ENCODE measurements around the gene WWOX.

The WWOX gene

GRCh38 chr16:78998879-78999278 is 899.4 kb downstream of the WWOX start:
- FAIRE-seq (no peak), DNase-seq (ENCODE audit: insufficient read length, low spot score) (no peak)
- TF ChIP-seq SPI1 (IDR thresholded peaks at IDR 0.05; ENCODE audit: low read depth, low read length) (no peak), POU2F2 (IDR thresholded peaks at IDR 0.05; ENCODE audit: low read depth, low read length) (no peak), PAX5 (IDR thresholded peaks at IDR 0.05; ENCODE audit: insufficient read depth, low read length, severe bottlenecking) (no peak), TAF1 (IDR thresholded peaks at IDR 0.05; ENCODE audit: low read depth, low read length) (no peak), POLR2A (IDR thresholded peaks at IDR 0.05; ENCODE audit: low read depth, low read length) (no peak), POLR2AphosphoS5 (IDR thresholded peaks at IDR 0.05; ENCODE audit: low read depth, low read length) (no peak)

DNA sequence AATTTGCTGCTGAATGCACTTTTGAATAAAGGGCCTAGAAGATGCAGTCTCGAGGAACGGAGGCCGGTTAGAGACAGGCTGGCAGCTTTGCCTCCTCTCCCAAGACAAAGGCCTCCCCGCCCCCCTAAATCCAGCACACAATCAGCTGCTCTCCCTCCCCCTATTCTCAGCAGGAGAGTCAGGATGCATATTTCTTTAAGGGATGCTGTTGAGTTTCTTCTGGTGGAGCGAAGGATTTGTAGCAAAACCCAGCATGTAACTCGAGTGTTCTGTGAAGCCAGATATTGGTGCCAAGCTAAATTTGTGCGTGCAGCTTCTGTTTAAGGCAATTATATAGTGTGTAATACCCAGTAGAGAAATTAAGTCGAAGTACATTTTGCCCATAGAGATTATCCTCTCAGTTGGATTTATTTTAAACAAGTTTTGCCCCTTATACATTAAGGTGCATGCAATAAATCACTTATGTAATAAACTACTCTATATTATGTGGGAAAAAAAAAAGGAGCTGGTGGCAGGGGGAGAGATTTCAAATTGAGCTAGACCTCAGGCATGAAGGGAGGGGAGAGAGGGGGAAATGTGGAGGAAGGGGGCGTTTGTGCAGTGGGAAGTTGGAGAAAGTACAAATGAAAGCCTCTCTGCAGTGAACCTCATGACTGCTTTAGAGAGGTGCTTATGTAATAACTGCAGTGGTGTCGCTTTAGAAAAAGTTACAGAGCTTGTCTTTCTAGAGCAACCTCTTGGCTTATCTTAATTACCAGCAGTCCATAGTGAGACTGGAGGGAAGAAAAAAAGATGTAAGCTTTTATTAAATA is 901.9 kb downstream of the WWOX start:
- TF ChIP-seq POLR2AphosphoS5 (IDR thresholded peaks at IDR 0.05; ENCODE audit: low read depth, low read length) (no peak), POLR2A (IDR thresholded peaks at IDR 0.05; ENCODE audit: low read depth, low read length) (no peak), POU2F2 (IDR thresholded peaks at IDR 0.05; ENCODE audit: low read depth, low read length) (no peak), TAF1 (IDR thresholded peaks at IDR 0.05; ENCODE audit: low read depth, low read length) (no peak), SPI1 (IDR thresholded peaks at IDR 0.05; ENCODE audit: low read depth, low read length) (no peak), PAX5 (IDR thresholded peaks at IDR 0.05; ENCODE audit: insufficient read depth, low read length, severe bottlenecking) (no peak)
- FAIRE-seq: no peak
- DNase-seq (ENCODE audit: insufficient read length, low spot score): no peak

DNA sequence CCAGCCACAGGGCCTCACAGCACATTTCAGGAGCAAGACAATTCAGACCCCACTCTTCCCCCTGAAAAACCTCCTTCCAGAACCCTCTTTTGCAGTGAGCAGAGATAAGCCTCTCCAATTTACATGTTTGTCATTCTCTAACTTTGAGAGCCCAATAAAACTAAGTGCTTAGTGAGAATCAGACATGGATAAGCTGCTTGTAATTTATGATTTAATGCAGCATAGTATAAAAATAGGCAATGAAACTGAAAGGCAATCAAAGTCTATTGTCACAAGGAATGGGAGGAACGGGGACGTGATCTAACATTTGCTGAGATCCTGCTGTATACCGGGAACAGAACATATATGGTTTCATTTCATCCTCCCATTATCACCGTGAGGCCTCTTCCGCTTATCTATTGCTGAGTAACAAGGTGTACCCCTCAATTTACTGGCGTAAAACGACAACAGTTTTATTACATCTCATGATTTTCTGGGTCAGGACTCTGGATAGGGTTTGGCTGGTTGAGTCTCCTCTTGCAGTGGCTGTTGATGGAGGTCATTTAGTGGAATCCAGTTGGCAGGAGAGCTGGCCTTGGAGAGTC is 903.7 kb downstream of the WWOX start:
- FAIRE-seq: no peak
- DNase-seq (ENCODE audit: insufficient read length, low spot score): no peak
- no peak for TF ChIP-seq SPI1 (IDR thresholded peaks at IDR 0.05; ENCODE audit: low read depth, low read length)
- TF ChIP-seq POLR2AphosphoS5 (IDR thresholded peaks at IDR 0.05; ENCODE audit: low read depth, low read length): no peak
- no peak for TF ChIP-seq TAF1 (IDR thresholded peaks at IDR 0.05; ENCODE audit: low read depth, low read length)
- TF ChIP-seq POU2F2 (IDR thresholded peaks at IDR 0.05; ENCODE audit: low read depth, low read length): no peak
- no peak for TF ChIP-seq PAX5 (IDR thresholded peaks at IDR 0.05; ENCODE audit: insufficient read depth, low read length, severe bottlenecking)
- no peak for TF ChIP-seq POLR2A (IDR thresholded peaks at IDR 0.05; ENCODE audit: low read depth, low read length)

- DNase-seq (ENCODE audit: insufficient read length, low spot score): no peak
- no peak for FAIRE-seq
- TF ChIP-seq POU2F2 (IDR thresholded peaks at IDR 0.05; ENCODE audit: low read depth, low read length) (no peak), POLR2A (IDR thresholded peaks at IDR 0.05; ENCODE audit: low read depth, low read length) (no peak), TAF1 (IDR thresholded peaks at IDR 0.05; ENCODE audit: low read depth, low read length) (no peak)
These were observed 904.9 kb downstream of the WWOX start for GRCh38 chr16:79004309-79004708.

- FAIRE-seq: no peak
- TF ChIP-seq TAF1 (IDR thresholded peaks at IDR 0.05; ENCODE audit: low read depth, low read length) (no peak), PAX5 (IDR thresholded peaks at IDR 0.05; ENCODE audit: insufficient read depth, low read length, severe bottlenecking) (no peak), POLR2A (IDR thresholded peaks at IDR 0.05; ENCODE audit: low read depth, low read length) (no peak), SPI1 (IDR thresholded peaks at IDR 0.05; ENCODE audit: low read depth, low read length) (no peak)
- DNase-seq (ENCODE audit: insufficient read length, low spot score): no peak
These were observed 905.6 kb downstream of the WWOX start for GRCh38 chr16:79005096-79005495.

DNA sequence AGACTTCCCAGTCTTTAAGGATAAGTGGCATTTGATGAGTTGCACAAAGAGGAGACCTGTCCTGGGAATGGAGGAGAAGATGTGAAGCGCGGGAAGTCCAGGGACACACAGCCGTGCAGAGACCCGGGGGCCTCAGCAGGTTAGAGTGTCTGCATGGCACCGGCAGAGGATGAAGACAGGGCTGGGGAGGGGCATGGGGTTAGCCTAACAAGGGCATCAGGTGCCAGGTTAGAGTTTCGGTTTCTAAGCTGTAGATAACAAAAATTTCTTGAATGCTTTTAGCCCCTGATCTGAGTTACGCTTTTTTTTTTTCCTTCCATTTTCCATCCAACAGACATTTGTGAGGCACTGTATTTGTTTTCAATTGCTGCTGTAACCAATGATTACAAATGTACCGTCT is 906.8 kb downstream of the WWOX start:
- FAIRE-seq: no peak
- no peak for DNase-seq (ENCODE audit: insufficient read length, low spot score)
- TF ChIP-seq TAF1 (IDR thresholded peaks at IDR 0.05; ENCODE audit: low read depth, low read length): no peak
- no peak for TF ChIP-seq POLR2A (IDR thresholded peaks at IDR 0.05; ENCODE audit: low read depth, low read length)
- TF ChIP-seq PAX5 (IDR thresholded peaks at IDR 0.05; ENCODE audit: insufficient read depth, low read length, severe bottlenecking): no peak
- no peak for TF ChIP-seq SPI1 (IDR thresholded peaks at IDR 0.05; ENCODE audit: low read depth, low read length)
- no peak for TF ChIP-seq POLR2AphosphoS5 (IDR thresholded peaks at IDR 0.05; ENCODE audit: low read depth, low read length)
- TF ChIP-seq POU2F2 (IDR thresholded peaks at IDR 0.05; ENCODE audit: low read depth, low read length): no peak

- no peak for DNase-seq (ENCODE audit: insufficient read length, low spot score)
- no peak for FAIRE-seq
- TF ChIP-seq SPI1 (IDR thresholded peaks at IDR 0.05; ENCODE audit: low read depth, low read length) (no peak), TAF1 (IDR thresholded peaks at IDR 0.05; ENCODE audit: low read depth, low read length) (no peak), POLR2A (IDR thresholded peaks at IDR 0.05; ENCODE audit: low read depth, low read length) (no peak), POU2F2 (IDR thresholded peaks at IDR 0.05; ENCODE audit: low read depth, low read length) (no peak), POLR2AphosphoS5 (IDR thresholded peaks at IDR 0.05; ENCODE audit: low read depth, low read length) (no peak), PAX5 (IDR thresholded peaks at IDR 0.05; ENCODE audit: insufficient read depth, low read length, severe bottlenecking) (no peak)
These were observed 907.3 kb downstream of the WWOX start for GRCh38 chr16:79006765-79007164.

DNA sequence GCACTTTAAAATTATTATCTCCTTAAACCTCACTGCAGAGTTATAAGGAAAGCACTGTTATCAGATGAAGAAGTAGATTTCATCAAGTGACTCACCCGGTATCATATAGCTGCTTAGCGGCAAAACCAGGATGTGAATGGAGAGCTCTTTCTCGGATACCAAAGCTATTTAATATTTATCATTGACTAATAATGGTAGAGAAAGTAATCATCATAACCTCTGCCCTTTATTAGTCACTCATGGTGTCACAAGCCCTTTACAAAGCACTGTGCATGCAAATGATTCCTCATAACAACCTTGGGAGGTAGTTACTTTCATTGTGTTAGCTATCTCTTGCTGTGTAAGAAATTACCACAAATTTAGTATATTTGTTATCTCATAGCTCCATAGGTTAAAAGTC is 908.2 kb downstream of the WWOX start:
- FAIRE-seq (no peak), DNase-seq (ENCODE audit: insufficient read length, low spot score) (no peak)
- TF ChIP-seq POLR2AphosphoS5 (IDR thresholded peaks at IDR 0.05; ENCODE audit: low read depth, low read length) (no peak), TAF1 (IDR thresholded peaks at IDR 0.05; ENCODE audit: low read depth, low read length) (no peak), PAX5 (IDR thresholded peaks at IDR 0.05; ENCODE audit: insufficient read depth, low read length, severe bottlenecking) (no peak), POU2F2 (IDR thresholded peaks at IDR 0.05; ENCODE audit: low read depth, low read length) (no peak), SPI1 (IDR thresholded peaks at IDR 0.05; ENCODE audit: low read depth, low read length) (no peak)

GRCh38 chr16:79008036-79008868 is 908.8 kb downstream of the WWOX start:
- FAIRE-seq (no peak), DNase-seq (ENCODE audit: insufficient read length, low spot score) (no peak)
- TF ChIP-seq SPI1 (IDR thresholded peaks at IDR 0.05; ENCODE audit: low read depth, low read length) (no peak), POLR2A (IDR thresholded peaks at IDR 0.05; ENCODE audit: low read depth, low read length) (no peak), PAX5 (IDR thresholded peaks at IDR 0.05; ENCODE audit: insufficient read depth, low read length, severe bottlenecking) (no peak), POLR2AphosphoS5 (IDR thresholded peaks at IDR 0.05; ENCODE audit: low read depth, low read length) (no peak), TAF1 (IDR thresholded peaks at IDR 0.05; ENCODE audit: low read depth, low read length) (no peak), POU2F2 (IDR thresholded peaks at IDR 0.05; ENCODE audit: low read depth, low read length) (no peak)

Measured in GM12891 (cell line).